NCI-H1048 (cell line): ENCODE measurements around the gene OR10A7.
"Not testable (repeated sequence)": the region's sequence is repeated elsewhere in the genome, so short reads cannot be mapped to it uniquely, and the experiment has no call there.

Source experiments
- DNase-seq: peaks from one replicate; lab custom pipeline; 2025; lab: John Stamatoyannopoulos, UW

OR10A7 gene, protein sequence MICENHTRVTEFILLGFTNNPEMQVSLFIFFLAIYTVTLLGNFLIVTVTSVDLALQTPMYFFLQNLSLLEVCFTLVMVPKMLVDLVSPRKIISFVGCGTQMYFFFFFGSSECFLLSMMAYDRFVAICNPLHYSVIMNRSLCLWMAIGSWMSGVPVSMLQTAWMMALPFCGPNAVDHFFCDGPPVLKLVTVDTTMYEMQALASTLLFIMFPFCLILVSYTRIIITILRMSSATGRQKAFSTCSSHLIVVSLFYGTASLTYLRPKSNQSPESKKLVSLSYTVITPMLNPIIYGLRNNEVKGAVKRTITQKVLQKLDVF

DNA sequence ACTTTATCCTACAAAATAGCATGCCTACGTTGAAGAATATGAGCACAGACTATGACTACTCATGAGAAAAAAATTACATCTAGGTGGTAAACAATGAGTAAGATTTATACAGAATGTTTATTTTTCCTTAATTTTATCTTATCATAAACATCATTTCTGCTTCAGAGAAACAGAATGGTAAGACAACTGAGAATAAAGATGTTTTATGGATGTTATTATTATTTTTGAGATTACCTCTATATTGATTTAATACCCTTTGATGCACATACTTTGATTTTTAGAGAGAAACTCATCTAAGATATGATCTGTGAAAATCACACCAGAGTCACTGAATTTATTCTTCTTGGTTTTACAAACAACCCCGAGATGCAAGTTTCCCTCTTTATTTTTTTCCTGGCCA is at the start of gene OR10A7:
Gene OR10A7, plus strand, starts transcription at position 301 of the 400 bp plus-strand sequence. Its CDS starts 0 bp downstream, at position 301.
- no peak for DNase-seq

DNA sequence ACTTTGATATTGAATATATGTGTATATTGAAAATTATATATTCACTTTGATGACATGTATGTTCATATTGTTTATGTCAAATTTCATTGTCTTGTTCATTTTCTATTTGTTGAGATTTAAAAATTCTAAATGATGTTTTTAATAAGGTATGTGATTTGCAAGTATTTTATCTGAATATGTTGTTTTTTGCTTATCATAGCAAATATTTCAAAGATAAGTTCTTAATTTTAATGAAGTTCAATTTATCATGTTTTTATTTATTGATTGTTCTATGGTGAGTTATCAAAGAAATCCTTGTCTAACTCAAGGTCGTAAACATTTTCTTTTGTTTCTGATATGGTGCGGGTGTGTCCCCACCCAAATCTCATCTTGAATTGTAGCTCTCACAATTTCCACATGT is 49.4 kb upstream of the OR10A7 start:
- no peak for DNase-seq

DNA sequence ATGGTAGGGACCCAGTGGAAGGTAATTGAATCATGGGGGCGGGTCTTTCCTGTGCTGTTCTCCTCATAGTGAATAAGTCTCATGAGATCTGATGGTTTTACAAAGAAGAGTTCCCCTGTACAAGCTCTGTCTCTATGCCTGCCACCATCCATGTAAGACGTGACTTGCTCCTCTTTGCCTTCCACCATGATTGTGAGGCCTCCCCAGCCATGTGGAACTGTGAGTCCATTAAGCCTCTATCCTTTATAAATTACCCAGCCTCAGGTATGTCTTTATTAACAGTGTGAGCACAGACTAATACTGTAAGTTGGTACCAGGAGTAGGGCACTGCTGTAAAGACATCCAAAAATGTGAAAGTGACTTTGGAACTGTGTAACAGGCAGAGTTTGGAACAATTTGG is 49.0 kb upstream of the OR10A7 start:
- not testable (repeated sequence) for DNase-seq

DNA sequence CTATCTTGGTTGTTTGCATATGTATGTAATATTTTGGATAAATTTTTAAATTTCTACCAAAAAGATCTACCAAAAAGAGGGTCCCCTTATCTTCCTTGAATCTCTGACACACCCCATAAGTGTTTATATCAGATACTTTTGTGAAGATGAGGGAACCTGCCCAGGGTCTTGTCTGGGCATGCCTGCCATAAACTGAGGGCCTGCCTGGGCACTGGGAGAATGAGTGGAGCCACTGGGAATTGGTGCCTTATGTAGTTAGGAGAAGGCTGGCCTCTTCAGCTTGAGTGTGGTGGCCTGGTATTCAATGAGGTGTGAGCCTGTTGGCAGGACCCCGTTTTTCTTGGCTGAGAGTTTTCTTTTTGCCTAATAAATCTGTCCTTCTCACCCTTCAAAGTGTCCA is 48.1 kb upstream of the OR10A7 start:
- no peak for DNase-seq

DNA sequence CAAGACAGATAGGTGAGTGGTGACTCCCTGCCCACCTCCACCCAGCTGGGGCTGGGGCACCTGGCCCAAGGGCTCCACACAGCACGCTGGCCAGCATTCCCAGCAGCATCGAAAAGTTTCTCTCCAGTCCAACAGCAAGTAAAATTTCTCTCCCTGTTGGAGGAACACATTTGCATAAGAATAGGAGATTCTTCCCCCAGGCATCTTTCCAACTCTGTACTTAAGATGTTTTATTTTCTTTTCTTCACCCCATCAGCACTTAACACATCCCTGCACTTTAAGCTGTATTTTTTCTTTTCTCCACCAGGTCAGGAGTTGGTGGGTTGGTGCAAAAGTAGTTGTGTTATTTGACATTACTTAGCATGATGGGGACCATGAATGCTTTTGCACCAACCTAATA is 47.4 kb upstream of the OR10A7 start:
- DNase-seq, result no peak

DNA sequence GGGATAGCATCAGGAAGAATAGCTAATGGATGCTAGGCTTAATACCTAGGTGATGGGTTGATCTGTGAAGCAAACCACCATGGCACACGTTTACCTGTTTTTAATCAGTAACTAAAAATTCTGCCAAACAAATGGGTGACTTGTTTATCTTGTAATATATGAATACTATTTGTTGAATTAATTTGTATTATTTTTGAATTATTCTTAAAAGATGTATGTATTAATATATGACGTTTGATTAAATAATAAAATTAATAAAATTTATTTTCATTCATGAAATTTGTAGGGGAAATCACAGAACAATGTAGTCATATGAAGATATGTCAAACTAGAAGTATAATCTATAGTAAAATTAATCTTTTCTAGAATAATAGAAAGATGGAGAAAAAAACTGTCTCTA is 32.3 kb upstream of the OR10A7 start:
- DNase-seq, result no peak

DNA sequence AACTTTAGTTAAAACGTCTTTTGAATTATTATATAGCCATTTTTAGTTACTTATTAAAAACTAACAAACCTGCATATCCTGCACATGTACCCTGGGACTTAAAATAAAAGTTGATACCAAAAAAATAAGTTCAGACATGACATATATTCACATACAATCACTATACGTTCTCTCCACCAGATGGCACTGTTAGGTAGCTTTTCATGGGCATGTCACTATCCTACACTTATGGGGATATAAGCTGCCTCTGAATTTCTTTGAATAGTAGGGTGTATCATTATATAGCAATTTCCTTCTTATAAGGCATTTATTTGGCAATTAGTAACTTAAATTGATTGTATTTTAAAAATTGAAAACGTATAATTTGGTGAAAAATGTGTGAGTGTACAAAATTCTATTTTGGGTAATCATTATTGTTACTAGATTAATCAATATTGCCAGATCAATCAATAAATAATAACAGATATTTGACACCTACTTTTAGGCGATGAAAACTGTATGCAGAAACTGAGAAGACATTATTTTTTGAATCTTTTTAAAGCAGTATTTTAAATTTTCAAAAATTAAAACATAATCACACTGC is 31.8 kb upstream of the OR10A7 start:
- peak; percentile 41 for DNase-seq

DNA sequence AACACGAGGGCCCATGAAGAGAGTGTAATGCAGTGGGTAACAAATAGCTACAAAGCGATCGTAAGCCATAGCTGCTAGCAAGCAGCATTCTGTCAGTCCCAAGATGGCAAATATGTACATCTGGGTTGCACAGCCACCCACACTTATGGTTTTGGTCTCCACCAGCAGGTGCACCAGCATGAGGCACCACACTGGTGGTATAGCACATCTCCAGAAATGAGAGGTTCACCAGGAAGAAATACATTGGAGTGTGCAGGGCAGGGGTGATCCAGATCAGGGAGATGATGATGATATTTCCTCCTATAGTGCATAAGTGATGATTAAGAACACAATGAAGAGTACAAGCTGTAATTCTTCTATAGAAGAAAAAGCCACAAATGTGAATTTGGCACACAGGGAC is 26.4 kb upstream of the OR10A7 start:
- DNase-seq, result no peak

DNA sequence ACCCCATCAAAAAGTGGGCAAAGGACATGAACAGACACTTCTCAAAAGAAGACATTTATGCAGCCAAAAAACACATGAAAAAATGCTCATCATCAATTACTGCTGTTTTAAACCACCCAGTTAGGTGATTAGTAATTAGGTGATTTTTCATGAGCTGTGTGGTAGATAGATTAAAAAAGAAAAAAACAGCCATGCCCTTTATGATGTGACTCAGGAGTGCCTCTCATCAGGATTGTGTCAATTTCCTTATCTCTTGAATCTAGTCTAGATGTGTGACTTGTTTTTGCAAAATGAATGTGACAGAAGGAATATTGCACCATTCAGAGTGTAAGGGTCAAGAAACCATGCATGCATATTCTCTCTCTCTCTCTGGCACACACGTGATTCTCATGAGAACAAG is 5.7 kb downstream of the OR10A7 start:
- DNase-seq, result no peak

DNA sequence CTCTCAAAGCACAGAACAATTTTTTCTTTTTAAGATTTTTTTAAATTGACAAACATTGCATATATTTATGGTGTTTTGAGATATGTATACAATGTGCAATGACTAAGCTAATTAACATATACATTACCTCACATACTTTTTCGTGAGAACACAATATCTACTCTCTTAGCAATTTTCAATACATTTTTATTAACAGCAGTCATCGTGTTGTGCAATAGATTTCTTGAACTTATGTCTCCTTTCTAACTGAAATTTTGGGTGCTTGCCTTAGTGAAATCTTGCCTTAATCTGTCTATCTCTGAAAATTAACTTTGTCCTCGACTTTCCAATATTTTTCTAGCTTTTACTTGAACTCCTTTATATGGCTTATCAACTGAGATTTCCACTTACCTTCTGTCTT is 6.8 kb downstream of the OR10A7 start:
- DNase-seq, result no peak

DNA sequence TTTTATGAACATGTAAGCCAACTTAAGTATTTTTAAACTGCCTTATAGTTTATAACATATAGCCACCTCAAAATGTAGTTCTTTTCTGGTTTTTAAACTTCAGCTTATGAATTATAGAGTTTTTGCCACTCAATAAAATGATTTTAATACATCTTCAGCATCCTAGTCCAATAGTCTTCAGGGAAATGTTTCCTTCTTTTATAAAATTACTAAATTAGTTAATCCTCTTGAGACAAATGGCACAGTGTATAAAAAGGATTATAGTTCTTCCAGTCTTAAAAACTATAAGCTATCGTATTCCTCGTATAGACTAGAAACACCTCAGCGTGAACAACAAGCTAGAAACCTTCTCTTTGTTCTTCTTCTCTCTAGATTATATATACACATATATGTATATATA is 23.5 kb downstream of the OR10A7 start, which contains the start of gene OR6C74:
Gene OR6C74, plus strand, starts transcription at position 301 of the 400 bp plus-strand sequence. CDS start 2,679 bp downstream, outside the sequence.
- no peak for DNase-seq

DNA sequence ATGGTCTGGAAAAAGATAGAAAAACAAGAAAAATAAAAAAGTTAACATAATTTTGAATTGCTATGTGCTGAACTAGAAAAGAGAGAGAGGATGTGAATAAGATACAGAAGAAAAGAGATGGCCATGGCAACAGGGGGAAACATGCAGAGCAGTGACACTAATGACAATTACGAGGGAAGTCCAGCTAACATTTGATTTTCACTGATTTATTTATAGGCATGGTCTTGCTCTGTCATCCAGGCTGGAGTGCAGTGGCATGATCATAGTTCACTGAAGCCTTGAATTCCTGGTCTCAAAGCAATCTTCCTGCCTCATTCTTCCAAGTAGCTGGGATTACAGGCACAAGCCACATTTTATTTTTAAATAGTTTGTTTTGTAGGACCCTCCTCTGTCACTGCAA is 25.3 kb downstream of the OR10A7 start:
- DNase-seq, result no peak

DNA sequence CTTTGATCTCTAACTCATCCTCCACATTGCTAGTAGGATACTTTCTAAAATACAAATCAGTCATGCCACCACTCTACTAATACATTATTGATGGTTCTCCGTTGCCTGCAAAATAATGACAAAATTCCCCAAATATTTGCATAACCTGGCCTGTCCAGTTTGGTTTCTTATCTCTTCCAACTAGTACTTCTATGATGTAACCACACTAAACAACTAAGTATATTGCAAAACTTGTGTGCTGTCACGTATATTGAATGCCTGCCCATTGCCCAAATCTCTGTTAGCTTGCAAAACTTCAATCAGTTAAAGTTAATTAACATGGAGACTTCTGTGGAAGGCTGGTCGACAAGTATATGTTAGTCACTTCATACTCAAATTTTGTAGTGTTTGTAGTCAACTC is 30.1 kb downstream of the OR10A7 start:
- no peak for DNase-seq

DNA sequence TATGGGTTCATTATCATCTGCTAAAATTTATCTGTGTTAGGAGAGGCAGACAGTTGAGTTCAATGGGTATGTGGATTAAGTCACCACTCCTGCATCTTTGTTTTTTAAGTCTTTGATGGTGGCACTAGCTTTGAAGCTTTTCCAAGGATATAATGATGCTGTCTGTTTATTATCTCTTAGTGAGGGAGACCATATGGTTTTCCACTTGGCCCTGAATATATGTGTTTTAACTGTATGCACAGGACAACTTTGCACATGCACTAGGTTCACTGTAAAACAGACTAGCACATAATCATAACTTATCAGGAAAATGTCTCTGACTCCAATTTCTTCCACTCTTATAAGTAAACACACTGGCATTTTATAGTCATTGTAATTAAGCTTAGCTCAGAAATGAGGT is 32.5 kb downstream of the OR10A7 start:
- no peak for DNase-seq

DNA sequence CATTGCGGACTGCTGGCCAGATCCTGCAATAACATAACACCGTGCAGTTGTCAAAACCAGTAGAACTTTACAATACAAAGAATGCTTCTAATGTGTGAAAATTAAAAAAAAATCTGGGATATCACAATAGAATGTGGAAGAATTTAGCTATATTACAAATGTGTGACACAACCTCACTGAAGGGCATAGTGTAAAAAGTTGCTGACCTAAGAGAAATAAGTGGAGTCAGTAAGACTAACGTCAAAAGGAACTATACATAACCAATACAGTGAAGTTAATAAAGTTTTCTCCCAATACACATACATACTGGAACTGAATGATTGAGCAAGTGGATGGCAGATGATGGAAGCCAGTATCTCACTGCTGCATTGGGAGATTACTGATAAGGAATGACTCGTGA is 36.0 kb downstream of the OR10A7 start:
- no peak for DNase-seq

DNA sequence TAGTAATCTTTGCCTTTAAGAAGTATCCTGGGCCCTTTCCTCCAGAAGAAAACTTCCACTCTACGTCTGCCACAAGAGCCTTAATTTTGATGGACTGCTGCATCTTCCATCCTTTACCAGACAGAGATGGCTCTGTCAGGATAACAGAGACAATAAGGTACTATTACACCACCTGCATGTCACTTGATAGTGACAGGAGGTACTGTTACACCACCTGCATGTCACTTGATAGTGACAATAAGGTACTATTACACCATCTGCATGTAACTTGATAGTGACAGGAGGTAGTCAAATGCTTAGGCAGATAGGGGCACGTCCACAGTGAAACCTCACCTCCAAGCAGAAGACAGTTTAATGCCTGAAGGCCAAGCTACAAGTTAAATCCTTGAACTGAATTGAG is 37.5 kb downstream of the OR10A7 start:
- no peak for DNase-seq
